ENCODE results near the gene CCDC157.

Gene CCDC157

DNA sequence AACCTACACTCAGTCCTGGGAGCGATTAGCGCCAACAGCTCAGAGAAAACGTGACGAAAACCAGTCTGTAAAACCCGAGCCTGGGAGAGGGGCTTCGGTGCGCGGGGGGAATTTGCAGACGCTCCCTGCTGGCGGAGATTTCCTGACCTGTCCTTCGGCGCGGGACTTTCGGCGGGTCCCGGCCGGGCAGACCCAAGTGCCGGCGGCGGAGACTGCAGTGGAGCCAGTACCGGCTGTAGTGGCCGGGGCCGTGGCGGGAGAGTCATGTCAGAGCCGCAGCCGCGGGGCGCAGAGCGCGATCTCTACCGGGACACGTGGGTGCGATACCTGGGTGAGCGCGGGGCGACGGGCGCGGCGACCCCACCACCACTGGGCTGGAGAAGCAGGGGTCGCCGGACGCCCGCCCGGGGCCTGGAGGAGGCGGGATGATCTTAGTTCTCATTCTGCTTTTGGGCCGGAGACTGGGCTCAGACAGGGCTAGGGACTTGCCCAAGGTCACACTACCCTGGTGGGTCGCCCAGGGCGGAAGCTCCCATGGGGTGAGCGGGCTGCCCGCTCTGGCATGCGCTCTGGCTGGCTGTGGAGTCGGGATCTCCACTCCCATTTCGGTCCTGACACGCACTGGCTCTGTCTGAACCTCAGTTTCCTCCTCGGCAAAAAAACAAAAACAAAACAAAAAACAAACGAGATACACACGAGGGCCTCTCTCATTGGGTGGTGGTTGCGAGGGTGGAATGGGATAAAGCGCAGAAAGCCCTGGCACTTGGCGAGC is 69.0 kb downstream of the CCDC157 start, which contains the start of gene MTFP1:
Gene MTFP1 (plus strand): TSS at position 153 of the 772 bp plus-strand sequence. CDS start 112 bp downstream, at position 265.
- Histone ChIP-seq H3K27me3 (ENCODE audit: insufficient read depth, low read length) (no peaks in the 10 kb centered on the region), H3K4me3 (ENCODE audit: low read depth, low read length, poor library complexity, severe bottlenecking) (peak within 1 kb of the TSS; percentile 81), H3K9ac (ENCODE audit: low read length) (peak within 1 kb of the TSS; percentile 87), H3K4me1 (ENCODE audit: insufficient read depth, low read length, severe bottlenecking) (peaks cover 43% of the 10 kb centered on the region), H3K9me3 (ENCODE audit: low read length) (no peaks in the 10 kb centered on the region), H3K4me2 (ENCODE audit: low read length) (peak within 1 kb of the TSS; percentile 81), H3K79me2 (ENCODE audit: insufficient read depth, low read length) (no peaks in the 10 kb centered on the region), H3K9me2 (ENCODE audit: low read depth, low read length) (no peaks in the 10 kb centered on the region), H3K27ac (ENCODE audit: low read depth, low read length, poor library complexity, severe bottlenecking) (peak within 1 kb of the TSS; percentile 67), H3K36me3 (ENCODE audit: insufficient read depth, low read length) (peaks cover 24% of the 10 kb centered on the region), H2AFZ (ENCODE audit: low read length) (peak within 1 kb of the TSS; percentile 80; the same call in 1 of the 2 replicates), H4K20me1 (ENCODE audit: insufficient read depth, low read length) (no peaks in the 10 kb centered on the region), H3F3A (ENCODE audit: insufficient read depth, low read length) (no peaks in the 10 kb centered on the region)
- TF ChIP-seq CTCF (IDR thresholded peaks at IDR 0.05; ENCODE audit: low read length): no peak
